B cell (primary cell): ENCODE measurements around the gene ERC2. TPM values are rescaled to one million over a fixed set of nuclear protein-coding genes. Genes with fewer than 3 reads are reported as not detected.

Source experiments
- ATAC-seq: fragments of 200-7000 bp; cut with Tn5 transposase; one replicate; pipeline ENCODE4 v1.10.0; 2021; ENCODE audit warnings: low read depth, mild to moderate bottlenecking, moderate number of reproducible peaks, moderate library complexity
- CTCF ChIA-PET: fragments of 350-600 bp; sonication (Branson Sonifier 250); formaldehyde crosslinking; loops from one replicate; lab custom pipeline; 2021; ENCODE audit warnings: antibody characterized with exemption, inconsistent platforms; lab: Charles Lee
- POLR2A ChIA-PET: fragments of 350-600 bp; sonication (Branson Sonifier 250); formaldehyde crosslinking; loops from one replicate; lab custom pipeline; 2021; ENCODE audit warnings: antibody characterized with exemption; lab: Charles Lee
- DNase-seq: peaks from one replicate; pipeline ENCODE4 v3.0.0; 2013
- H2AFZ ChIP-seq: 2 replicates; pipeline ENCODE4 v1.6.1; 2012; ENCODE audit warnings: mild to moderate bottlenecking, low read depth, low read length; ENCODE audit not compliant: insufficient read depth, poor library complexity, severe bottlenecking
- H3K27ac ChIP-seq, 2 donors: 1 replicate in 1 of 2; 2 replicates in 1 of 2; pipeline ENCODE4 v1.5.1; 2012 to 2013; ENCODE audit warnings: low read length in 2 of 2, mild to moderate bottlenecking in 2 of 2, moderate library complexity in 1 of 2
- H3K27me3 ChIP-seq, 4 experiments: fragments of 200-600 bp in 1 of 4; sonication (generic) in 1 of 4; replicated peaks in 1 of 4; 1 replicate in 2 of 4; 2 replicates in 2 of 4; pipeline versions ENCODE4 v1.6.1 to v1.7.0; 2013 to 2016; ENCODE audit warnings: low read length in 3 of 4, mild to moderate bottlenecking in 2 of 4, mixed read lengths in 1 of 4, moderate library complexity in 1 of 4; ENCODE audit not compliant: insufficient read depth in 4 of 4, control insufficient read depth in 3 of 4; ENCODE audit errors: control extremely low read depth in 1 of 4
- H3K36me3 ChIP-seq, 2 experiments: replicated peaks in 1 of 2; 1 replicate in 1 of 2; 2 replicates in 1 of 2; pipeline versions ENCODE4 v1.6.1 to v1.7.1; 2013; ENCODE audit warnings: low read length in 1 of 2; ENCODE audit not compliant: insufficient read depth in 2 of 2, control insufficient read depth in 1 of 2; ENCODE audit errors: control extremely low read depth in 1 of 2, extremely low read depth in 1 of 2
- H3K4me1 ChIP-seq, 2 donors: fragments of 200-600 bp in 1 of 2; sonication (generic) in 1 of 2; 1 replicate in 1 of 2; 2 replicates in 1 of 2; pipeline versions ENCODE4 v1.5.1 to v1.6.1; 2013 to 2017; ENCODE audit warnings: low read length in 2 of 2; ENCODE audit not compliant: control insufficient read depth in 2 of 2, insufficient read depth in 2 of 2
- H3K4me2 ChIP-seq: replicated peaks from 2 replicates; pipeline ENCODE3; 2012; ENCODE audit warnings: mild to moderate bottlenecking, low read depth, low read length; ENCODE audit not compliant: poor library complexity, severe bottlenecking
- H3K4me3 ChIP-seq, 5 experiments: fragments of 200-600 bp in 1 of 5; sonication (generic) in 1 of 5; 1 replicate in 3 of 5; 2 replicates in 2 of 5; pipeline versions ENCODE4 v1.5.1 to v1.7.0; 2011 to 2016; ENCODE audit warnings: low read length in 4 of 5, mild to moderate bottlenecking in 4 of 5, low read depth in 2 of 5, control low read depth in 1 of 5, moderate library complexity in 1 of 5; ENCODE audit not compliant: insufficient read depth in 1 of 5; ENCODE audit errors: control extremely low read depth in 1 of 5, extremely low read depth in 1 of 5
- H3K79me2 ChIP-seq: fragments of 200-600 bp; sonication (generic); one replicate; pipeline ENCODE4 v1.6.0; 2016; ENCODE audit warnings: low read length; ENCODE audit not compliant: control insufficient read depth, insufficient read depth
- H3K9ac ChIP-seq: fragments of 200-600 bp; sonication (generic); 2 replicates; pipeline ENCODE4 v1.6.1; 2017; ENCODE audit warnings: mild to moderate bottlenecking, low read length, moderate library complexity
- H3K9me3 ChIP-seq, 3 donors: one replicate each; pipeline versions ENCODE4 v1.6.1 to v1.7.1; 2013; ENCODE audit warnings: low read length in 2 of 3; ENCODE audit not compliant: control insufficient read depth in 2 of 3, insufficient read depth in 1 of 3; ENCODE audit errors: control extremely low read depth in 1 of 3
- H4K20me1 ChIP-seq: 2 replicates; pipeline ENCODE4 v1.6.0; 2012; ENCODE audit warnings: mild to moderate bottlenecking, low read length; ENCODE audit not compliant: insufficient read depth, control insufficient read depth, poor library complexity, severe bottlenecking
- H3K27ac Mint-ChIP-seq: one replicate; pipeline ENCODE4 v1.8.0; 2021; ENCODE audit warnings: mixed read lengths
- H3K27me3 Mint-ChIP-seq: one replicate; pipeline ENCODE4 v1.8.0; 2021; ENCODE audit warnings: mixed read lengths
- H3K4me1 Mint-ChIP-seq: one replicate; pipeline ENCODE4 v1.8.0; 2021; ENCODE audit warnings: mixed read lengths
- H3K4me3 Mint-ChIP-seq: one replicate; pipeline ENCODE4 v1.8.0; 2021; ENCODE audit warnings: mixed read lengths
- H3K9me3 Mint-ChIP-seq: one replicate; pipeline ENCODE4 v1.8.0; 2022; ENCODE audit warnings: mixed read lengths; ENCODE audit not compliant: insufficient read depth
- CTCF ChIP-seq: fragments of 200-600 bp; IDR thresholded peaks from one replicate; pipeline ENCODE4 v1.8.0; 2022; ENCODE audit warnings: antibody characterized with exemption, mild to moderate bottlenecking
- EZH2 ChIP-seq: IDR thresholded peaks from 2 replicates; pipeline ENCODE4 v1.6.1; 2012; ENCODE audit warnings: borderline replicate concordance, low read depth, mild to moderate bottlenecking, moderate library complexity, low read length; ENCODE audit not compliant: insufficient read depth, poor library complexity, severe bottlenecking
- WGBS: methylation state at CpG from one replicate; pipeline ENCODE4 v1.1.5; 2013; ENCODE audit warnings: missing lambda C conversion rate; ENCODE audit not compliant: insufficient coverage; 5-methylcytosine and 5-hydroxymethylcytosine counted together
- intact Hi-C: fragments of 100-400 bp; cut with micrococcal nuclease; formaldehyde crosslinking; loops from one replicate; pipeline ENCODE4 v1.10.0; 2022
- polyA plus RNA-seq: library from polyadenylated mRNA; depleted of rRNA; stranded (reverse); fragments of >200 nt; gene quantifications from 2 replicates; pipeline ENCODE4 v1.2.3, GENCODE V29; 2012
- total RNA-seq, 2 donors: library from RNA; stranded (reverse); fragments of 120-200 nt in 1 of 2; gene quantifications; 1 replicate in 1 of 2; 2 replicates in 1 of 2; pipeline versions ENCODE4 v1.2.3 to v1.2.4, GENCODE V29; 2013 to 2022

Gene ERC2
- total and polyA plus RNA-seq, 2 donors (not counting 1 experiment from before 2014, with no cell fraction given): not detected

GRCh38 chr3:55654123-55654760 is 814.0 kb downstream of the ERC2 start:
- Histone ChIP-seq H4K20me1 (no peaks in the 10 kb centered on the region), H3K9ac (no peak overlapping the region), H3K9me3 (no peaks in the 10 kb centered on the region), H3K36me3 (no peaks in the 10 kb centered on the region), H2AFZ (no peak overlapping the region), H3K4me3 (no peak overlapping the region), H3K79me2 (no peaks in the 10 kb centered on the region), H3K4me2 (no peak overlapping the region), H3K27me3 (no peaks in the 10 kb centered on the region), H3K4me1 (no peaks in the 10 kb centered on the region), H3K27ac (no peak overlapping the region)
- H3K4me1 Mint-ChIP-seq: no peaks in the 10 kb centered on the region
- ATAC-seq: no peak
- intact Hi-C loops: no loop called here
- TF ChIP-seq CTCF: no peak
- no peak for TF ChIP-seq EZH2
- ChIA-PET CTCF (no interaction called here), POLR2A (no interaction called here)
- 66% methylated on average over 6 of the region's 7 CpGs for WGBS
- H3K9me3 Mint-ChIP-seq: no peaks in the 10 kb centered on the region
- H3K27ac Mint-ChIP-seq: no peak overlapping the region
- DNase-seq: no peak
- H3K4me3 Mint-ChIP-seq: no peak overlapping the region
- no peaks in the 10 kb centered on the region for H3K27me3 Mint-ChIP-seq

- H4K20me1 ChIP-seq: no peaks in the 10 kb centered on the region
- no peak overlapping the region for H2AFZ ChIP-seq
- WGBS: 100% methylated on average over 3 of the region's 3 CpGs
- no peaks in the 10 kb centered on the region for H3K79me2 ChIP-seq
- ChIA-PET POLR2A (no interaction called here), CTCF (interaction anchor here (0.6 kb wide), 1 partner anchor 9 kb away, joined by 3 read pairs; no protein-coding TSS in a partner anchor)
- H3K36me3 ChIP-seq: no peaks in the 10 kb centered on the region
- no peak overlapping the region for H3K9ac ChIP-seq
- peaks cover 0 to 3% (median 0%) of the 10 kb centered on the region in 3 donors for H3K9me3 ChIP-seq
- no peak overlapping the region for H3K4me2 ChIP-seq
- H3K27me3 ChIP-seq: no peaks in the 10 kb centered on the region
- H3K27ac ChIP-seq: no peak overlapping the region
- Mint-ChIP-seq H3K9me3 (no peaks in the 10 kb centered on the region), H3K4me1 (no peaks in the 10 kb centered on the region), H3K27ac (no peak overlapping the region), H3K4me3 (no peak overlapping the region), H3K27me3 (peaks cover 4% of the 10 kb centered on the region)
- intact Hi-C loops: no loop called here
- ATAC-seq (no peak), DNase-seq (no peak)
- no peaks in the 10 kb centered on the region for H3K4me1 ChIP-seq
- TF ChIP-seq EZH2 (no peak), CTCF (no peak)
- H3K4me3 ChIP-seq: no peak overlapping the region
Observed at GRCh38 chr3:55651011-55651410, 817.3 kb downstream of the ERC2 start.
